ENCODE measurements around the gene FLII. TPM values are rescaled to one million over a fixed set of nuclear protein-coding genes. Genes with fewer than 3 reads are reported as not detected.

The FLII gene
- polyA plus RNA-seq, 1 of the 3 experiments (the other 2 are of a cell fraction) = 244 TPM

GRCh38 chr17:18257982-18258355 lies 569 bp downstream of the FLII start:
- 0% methylated on average over 10 of the region's 16 CpGs for WGBS (ENCODE audit: low lambda C conversion rate)
- Histone ChIP-seq H3K9me3 (no peaks in the 10 kb centered on the region), H3K4me3 (ENCODE audit: low read depth in 2 of 2, low read length in 1 of 2) (peak overlapping the region; percentile 85 to 95), H3K36me3 (replicated peaks in 1 of 2; ENCODE audit: control insufficient read depth in 1 of 2, insufficient read depth in 2 of 2, low read length in 1 of 2) (peaks cover 15 to 37% of the 10 kb centered on the region in 2 experiments), H3K9me2 (no peaks in the 10 kb centered on the region), H3K9ac (peak overlapping the region; percentile 99), H3K27me3 (ENCODE audit: insufficient read depth) (no peaks in the 10 kb centered on the region), H3F3A (replicated peaks; ENCODE audit: insufficient read depth) (peaks cover 12% of the 10 kb centered on the region), H2AFZ (ENCODE audit: low read depth) (peak overlapping the region; percentile 92; the same call in 1 of the 2 replicates), H4K20me1 (ENCODE audit: insufficient read depth) (peaks cover 36% of the 10 kb centered on the region), H3K4me1 (ENCODE audit: control insufficient read depth in 1 of 2, insufficient read depth in 2 of 2, low read depth in 1 of 2, low read length in 1 of 2) (peaks cover 8 to 35% of the 10 kb centered on the region in 2 experiments; a peak in 2 of 4 replicates), H3K27ac (ENCODE audit: low read depth in 2 of 2, low read length in 1 of 2) (peak overlapping the region; percentile 91 to 93), H3K4me2 (peak overlapping the region; percentile 94), H3K79me2 (ENCODE audit: insufficient read depth) (peaks cover 60% of the 10 kb centered on the region)
- POLR2A ChIA-PET = no interaction called here
- TF ChIP-seq PBX3 (IDR thresholded peaks at IDR 0.05) (no peak), YY1 (IDR thresholded peaks at IDR 0.05; ENCODE audit: low read depth) (peak; percentile 68; the same call in 1 of the 2 replicates), TAF1 (IDR thresholded peaks at IDR 0.05; ENCODE audit: borderline replicate concordance, low read depth, low read length) (0 out of 2 replicates have a peak, but pooled peaks have one; percentile 40)
- CTCF ChIA-PET = interaction anchor here (1.6 to 3.6 kb wide), 2 partner anchors 10 to 11 kb away, joined by 4 to 21 read pairs; no protein-coding TSS in a partner anchor
- peak; percentile 93 for DNase-seq

GRCh38 chr17:18257268-18257981 lies 1.1 kb downstream of the FLII start:
- Histone ChIP-seq H3K9me2 (no peaks in the 10 kb centered on the region), H3K9me3 (no peaks in the 10 kb centered on the region), H3K27ac (ENCODE audit: low read depth in 2 of 2, low read length in 1 of 2) (peak overlapping the region; percentile 91 to 93), H2AFZ (ENCODE audit: low read depth) (peak overlapping the region; percentile 92; the same call in 1 of the 2 replicates), H3K4me1 (ENCODE audit: control insufficient read depth in 1 of 2, insufficient read depth in 2 of 2, low read depth in 1 of 2, low read length in 1 of 2) (peaks cover 8 to 35% of the 10 kb centered on the region in 2 experiments; a peak in 2 of 4 replicates), H3F3A (replicated peaks; ENCODE audit: insufficient read depth) (peaks cover 12% of the 10 kb centered on the region), H3K4me3 (ENCODE audit: low read depth in 2 of 2, low read length in 1 of 2) (peak overlapping the region; percentile 85 to 95), H3K27me3 (ENCODE audit: insufficient read depth) (no peaks in the 10 kb centered on the region), H3K79me2 (ENCODE audit: insufficient read depth) (peaks cover 55% of the 10 kb centered on the region), H3K36me3 (replicated peaks in 1 of 2; ENCODE audit: control insufficient read depth in 1 of 2, insufficient read depth in 2 of 2, low read length in 1 of 2) (peaks cover 15 to 41% of the 10 kb centered on the region in 2 experiments), H4K20me1 (ENCODE audit: insufficient read depth) (peaks cover 36% of the 10 kb centered on the region), H3K4me2 (peak overlapping the region; percentile 94), H3K9ac (peak overlapping the region; percentile 99)
- peak; percentile 70 for DNase-seq
- ChIA-PET CTCF (interaction anchor here (0.6 to 3.6 kb wide), 4 partner anchors 10 to 28 kb away, joined by 3 to 21 read pairs (median 4); no protein-coding TSS in a partner anchor), POLR2A (no interaction called here)
- 28% methylated on average over 15 of the region's 18 CpGs for WGBS (ENCODE audit: low lambda C conversion rate)
- TF ChIP-seq NFIC (IDR thresholded peaks at IDR 0.05; ENCODE audit: borderline replicate concordance) (no peak), FOXJ3 (CRISPR knock-in tag; IDR thresholded peaks at IDR 0.05) (0 out of 2 replicates have a peak, but pooled peaks have one; percentile 32)

- Histone ChIP-seq H3K9me3 (no peaks in the 10 kb centered on the region), H2AFZ (ENCODE audit: low read depth) (no peak overlapping the region), H4K20me1 (ENCODE audit: insufficient read depth) (peaks cover 36% of the 10 kb centered on the region), H3K9me2 (no peaks in the 10 kb centered on the region), H3K4me2 (peak overlapping the region; percentile 94), H3K4me3 (ENCODE audit: low read depth in 2 of 2, low read length in 1 of 2) (peak overlapping the region in 1 of 2 experiments; percentile 85; a peak in 3 of 4 replicates), H3F3A (replicated peaks; ENCODE audit: insufficient read depth) (peaks cover 12% of the 10 kb centered on the region), H3K36me3 (replicated peaks in 1 of 2; ENCODE audit: control insufficient read depth in 1 of 2, insufficient read depth in 2 of 2, low read length in 1 of 2) (peaks cover 18 to 48% of the 10 kb centered on the region in 2 experiments), H3K27me3 (ENCODE audit: insufficient read depth) (no peaks in the 10 kb centered on the region), H3K4me1 (ENCODE audit: control insufficient read depth in 1 of 2, insufficient read depth in 2 of 2, low read depth in 1 of 2, low read length in 1 of 2) (peaks cover 5 to 31% of the 10 kb centered on the region in 2 experiments; a peak in 2 of 4 replicates), H3K27ac (ENCODE audit: low read depth in 2 of 2, low read length in 1 of 2) (no peak overlapping the region), H3K79me2 (ENCODE audit: insufficient read depth) (peaks cover 48% of the 10 kb centered on the region), H3K9ac (peak overlapping the region; percentile 99; the same call in 1 of the 2 replicates)
- TF ChIP-seq ELF1 (IDR thresholded peaks at IDR 0.05) = no peak
- WGBS (ENCODE audit: low lambda C conversion rate) = 82% methylated on average over 6 of the region's 7 CpGs
- no peak for DNase-seq
- POLR2A ChIA-PET = no interaction called here
- CTCF ChIA-PET = interaction anchor here (0.6 to 3.6 kb wide), 4 partner anchors 9 to 28 kb away, joined by 3 to 21 read pairs (median 4); no protein-coding TSS in a partner anchor
Measured at GRCh38 chr17:18256776-18257175, 1.8 kb downstream of the FLII start.

Measured in SK-N-SH (cell line).